ENCODE results near the gene SLIT1.

SLIT1 gene

GRCh38 chr10:97121041-97121440 lies 64.7 kb downstream of the SLIT1 start:
- FAIRE-seq (no peak), DNase-seq (ENCODE audit: insufficient read length) (no peak)

GRCh38 chr10:97120370-97120769 lies 65.4 kb downstream of the SLIT1 start:
- no peak for FAIRE-seq

More at GRCh38 chr10:97121041-97121440, 64.7 kb downstream of the SLIT1 start:
- TF ChIP-seq TAF1 (IDR thresholded peaks at IDR 0.05; ENCODE audit: borderline replicate concordance, low read depth, low read length) (no peak), POLR2AphosphoS5 (IDR thresholded peaks at IDR 0.05; ENCODE audit: low read depth, low read length) (no peak), POLR2A (IDR thresholded peaks at IDR 0.05; ENCODE audit: low read depth, low read length) (no peak)

GRCh38 chr10:97119058-97119745 lies 66.6 kb downstream of the SLIT1 start:
- DNase-seq (ENCODE audit: insufficient read length) (no peak), FAIRE-seq (no peak)
- TF ChIP-seq POLR2A (IDR thresholded peaks at IDR 0.05; ENCODE audit: low read depth, low read length) = no peak
- no peak for TF ChIP-seq TAF1 (IDR thresholded peaks at IDR 0.05; ENCODE audit: borderline replicate concordance, low read depth, low read length)
- TF ChIP-seq POLR2AphosphoS5 (IDR thresholded peaks at IDR 0.05; ENCODE audit: low read depth, low read length) = no peak

More at GRCh38 chr10:97120370-97120769, 65.4 kb downstream of the SLIT1 start:
- DNase-seq (ENCODE audit: insufficient read length) = no peak
- TF ChIP-seq POLR2AphosphoS5 (IDR thresholded peaks at IDR 0.05; ENCODE audit: low read depth, low read length) = no peak
- TF ChIP-seq POLR2A (IDR thresholded peaks at IDR 0.05; ENCODE audit: low read depth, low read length) = no peak

- FAIRE-seq (no peak), DNase-seq (ENCODE audit: insufficient read length) (no peak)
- TF ChIP-seq POLR2AphosphoS5 (IDR thresholded peaks at IDR 0.05; ENCODE audit: low read depth, low read length) (no peak), POLR2A (IDR thresholded peaks at IDR 0.05; ENCODE audit: low read depth, low read length) (no peak), TAF1 (IDR thresholded peaks at IDR 0.05; ENCODE audit: borderline replicate concordance, low read depth, low read length) (no peak)
Observed at GRCh38 chr10:97117372-97117771, 68.4 kb downstream of the SLIT1 start.

- TF ChIP-seq POLR2A (IDR thresholded peaks at IDR 0.05; ENCODE audit: low read depth, low read length) = no peak
- no peak for TF ChIP-seq POLR2AphosphoS5 (IDR thresholded peaks at IDR 0.05; ENCODE audit: low read depth, low read length)
- TF ChIP-seq TAF1 (IDR thresholded peaks at IDR 0.05; ENCODE audit: borderline replicate concordance, low read depth, low read length) = no peak
- DNase-seq (ENCODE audit: insufficient read length) = no peak
- no peak for FAIRE-seq
Observed at GRCh38 chr10:97116462-97117162, 69.1 kb downstream of the SLIT1 start.

GRCh38 chr10:97115846-97116245 lies 69.9 kb downstream of the SLIT1 start:
- no peak for DNase-seq (ENCODE audit: insufficient read length)
- TF ChIP-seq POLR2A (IDR thresholded peaks at IDR 0.05; ENCODE audit: low read depth, low read length) (no peak), TAF1 (IDR thresholded peaks at IDR 0.05; ENCODE audit: borderline replicate concordance, low read depth, low read length) (no peak), POLR2AphosphoS5 (IDR thresholded peaks at IDR 0.05; ENCODE audit: low read depth, low read length) (no peak)
- FAIRE-seq = no peak

GRCh38 chr10:97111615-97112014 lies 74.1 kb downstream of the SLIT1 start:
- TF ChIP-seq POLR2A (IDR thresholded peaks at IDR 0.05; ENCODE audit: low read depth, low read length) (no peak), POLR2AphosphoS5 (IDR thresholded peaks at IDR 0.05; ENCODE audit: low read depth, low read length) (no peak), TAF1 (IDR thresholded peaks at IDR 0.05; ENCODE audit: borderline replicate concordance, low read depth, low read length) (no peak)
- no peak for FAIRE-seq
- DNase-seq (ENCODE audit: insufficient read length) = no peak

DNA sequence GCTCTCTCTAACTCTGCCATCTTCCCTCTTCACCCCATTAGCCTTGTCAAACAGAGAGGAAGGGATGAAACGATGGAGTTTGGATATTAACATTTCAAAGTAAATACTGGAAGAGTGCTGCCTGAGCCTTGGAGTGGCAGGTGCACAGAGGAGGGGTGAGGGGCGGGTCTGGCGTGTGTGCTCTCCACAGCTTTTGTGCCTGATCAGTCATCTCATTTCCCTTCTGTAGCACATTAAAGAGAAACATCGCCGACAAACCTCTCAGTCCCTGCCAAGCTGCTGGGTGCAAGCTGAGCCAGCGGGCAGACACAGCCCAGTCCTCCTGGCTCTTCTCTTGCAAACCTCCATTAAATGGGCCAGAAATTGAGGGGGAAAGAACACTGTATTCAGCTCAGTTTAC lies 76.2 kb downstream of the SLIT1 start:
- DNase-seq (ENCODE audit: insufficient read length) (no peak), FAIRE-seq (no peak)
- no peak for TF ChIP-seq POLR2A (IDR thresholded peaks at IDR 0.05; ENCODE audit: low read depth, low read length)
- TF ChIP-seq TAF1 (IDR thresholded peaks at IDR 0.05; ENCODE audit: borderline replicate concordance, low read depth, low read length) = no peak
- no peak for TF ChIP-seq POLR2AphosphoS5 (IDR thresholded peaks at IDR 0.05; ENCODE audit: low read depth, low read length)

DNA sequence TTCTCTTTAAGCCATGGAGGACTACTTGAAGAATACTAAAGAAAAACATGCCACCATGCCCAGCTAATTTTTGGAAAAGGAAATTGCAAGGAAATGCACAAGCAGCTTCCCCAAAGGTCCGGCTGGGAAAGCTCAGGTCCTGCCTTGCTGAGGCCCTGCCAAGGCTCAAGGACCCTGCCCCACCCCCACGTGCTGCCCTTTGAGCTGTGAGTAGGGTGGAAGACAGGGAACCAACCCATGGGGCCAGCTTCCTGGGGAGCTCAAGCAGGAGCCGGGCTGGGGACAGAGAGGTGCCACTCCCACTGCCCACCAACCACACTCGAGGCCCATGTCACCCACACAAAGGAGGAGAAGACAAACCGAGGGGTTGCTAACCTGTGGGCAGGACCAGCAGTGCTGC lies 78.2 kb downstream of the SLIT1 start:
- TF ChIP-seq POLR2A (IDR thresholded peaks at IDR 0.05; ENCODE audit: low read depth, low read length) (no peak), POLR2AphosphoS5 (IDR thresholded peaks at IDR 0.05; ENCODE audit: low read depth, low read length) (no peak), TAF1 (IDR thresholded peaks at IDR 0.05; ENCODE audit: borderline replicate concordance, low read depth, low read length) (no peak)
- DNase-seq (ENCODE audit: insufficient read length) = no peak
- FAIRE-seq = no peak

DNA sequence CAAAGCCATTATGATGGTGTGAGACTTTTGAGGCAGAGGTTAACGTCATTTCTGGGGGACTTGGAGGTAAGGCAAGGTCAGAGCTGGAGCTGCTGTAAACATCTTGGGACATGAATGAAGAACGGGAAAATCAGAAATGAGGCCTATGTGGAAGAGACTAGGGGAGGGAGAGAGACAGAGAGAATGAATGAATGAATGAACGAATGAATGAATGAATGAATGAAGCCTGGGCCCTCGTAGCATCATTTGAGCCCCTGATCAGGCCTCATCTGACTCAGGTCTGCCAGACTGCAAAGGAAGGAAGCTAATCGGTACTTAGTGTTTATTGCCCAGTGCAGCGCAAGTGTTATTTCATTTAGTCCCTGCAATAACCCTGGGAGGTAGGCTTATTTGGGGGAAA lies 79.6 kb downstream of the SLIT1 start:
- no peak for FAIRE-seq
- TF ChIP-seq TAF1 (IDR thresholded peaks at IDR 0.05; ENCODE audit: borderline replicate concordance, low read depth, low read length) (no peak), POLR2AphosphoS5 (IDR thresholded peaks at IDR 0.05; ENCODE audit: low read depth, low read length) (no peak)

GRCh38 chr10:97105303-97105702 lies 80.5 kb downstream of the SLIT1 start:
- DNase-seq (ENCODE audit: insufficient read length) (no peak), FAIRE-seq (no peak)
- no peak for TF ChIP-seq TAF1 (IDR thresholded peaks at IDR 0.05; ENCODE audit: borderline replicate concordance, low read depth, low read length)
- no peak for TF ChIP-seq POLR2AphosphoS5 (IDR thresholded peaks at IDR 0.05; ENCODE audit: low read depth, low read length)
- no peak for TF ChIP-seq POLR2A (IDR thresholded peaks at IDR 0.05; ENCODE audit: low read depth, low read length)

More for the DNA sequence above, 79.6 kb downstream of the SLIT1 start:
- DNase-seq (ENCODE audit: insufficient read length) = no peak

Data from GM12892 (cell line).